Activated T-cell treated with anti-CD3 and anti-CD28 coated beads, Interleukin-2, amount 50 U/mL, for 72 hours (primary cell): Measurements from ENCODE around the gene SWAP70. TPM values are rescaled to one million over a fixed set of nuclear protein-coding genes. Genes with fewer than 3 reads are reported as not detected.

Source experiments
- ATAC-seq, 2 donors: fragments of 150-1000 bp; cut with Tn5 transposase; replicated peaks in 1 of 2; 2 replicates each; pipeline ENCODE4 v1.10.0; 2021; ENCODE audit warnings: moderate library complexity in 2 of 2, mild to moderate bottlenecking in 1 of 2
- DNase-seq, 2 donors: peaks; one replicate each; pipeline ENCODE4 v3.0.0; 2021 to 2022; ENCODE audit warnings: mixed read lengths in 1 of 2
- H3K27ac Mint-ChIP-seq: one replicate; pipeline ENCODE4 v1.8.0; 2022; ENCODE audit warnings: mild to moderate bottlenecking, moderate library complexity, mixed read lengths
- H3K27me3 Mint-ChIP-seq: one replicate; pipeline ENCODE4 v1.8.0; 2022; ENCODE audit warnings: low read depth, mixed read lengths
- H3K36me3 Mint-ChIP-seq, 2 donors: one replicate each; pipeline ENCODE4 v1.8.0; 2022; ENCODE audit warnings: mixed read lengths in 2 of 2, mild to moderate bottlenecking in 1 of 2; ENCODE audit not compliant: insufficient read depth in 2 of 2
- H3K4me1 Mint-ChIP-seq: one replicate; pipeline ENCODE4 v1.8.0; 2022; ENCODE audit warnings: low read depth, mixed read lengths
- H3K4me3 Mint-ChIP-seq, 2 donors: one replicate each; pipeline ENCODE4 v1.8.0; 2022; ENCODE audit warnings: mild to moderate bottlenecking in 2 of 2, mixed read lengths in 2 of 2, moderate library complexity in 2 of 2
- H3K9me3 Mint-ChIP-seq, 2 donors: one replicate each; pipeline ENCODE4 v1.8.0; 2022; ENCODE audit warnings: mixed read lengths in 2 of 2
- total RNA-seq, 2 donors: library from RNA; stranded (reverse); gene quantifications; one replicate each; pipeline ENCODE4 v1.2.3, GENCODE V29; 2022

The SWAP70 gene
- total RNA-seq, 2 donors from 2014 or later, result 7.7 to 12.4 TPM

- ATAC-seq (no peak), DNase-seq (no peak)
- Mint-ChIP-seq H3K27me3 (no peaks in the 10 kb centered on the region), H3K36me3 (peaks cover 0 to 3% of the 10 kb centered on the region in 2 donors), H3K4me3 (no peak overlapping the region), H3K4me1 (no peaks in the 10 kb centered on the region), H3K27ac (no peak overlapping the region), H3K9me3 (peaks cover 0 to 3% of the 10 kb centered on the region in 2 donors)
Measured at GRCh38 chr11:9629064-9629463, 34.8 kb upstream of the SWAP70 start.

- H3K4me1 Mint-ChIP-seq, result no peaks in the 10 kb centered on the region
- ATAC-seq (no peak), DNase-seq (no peak)
- peaks cover 0 to 3% of the 10 kb centered on the region in 2 donors for H3K9me3 Mint-ChIP-seq
- no peak overlapping the region for H3K4me3 Mint-ChIP-seq
- no peaks in the 10 kb centered on the region for H3K27me3 Mint-ChIP-seq
- H3K27ac Mint-ChIP-seq, result no peak overlapping the region
- peaks cover 0 to 3% of the 10 kb centered on the region in 2 donors for H3K36me3 Mint-ChIP-seq
Measured at GRCh38 chr11:9633679-9634078, 30.2 kb upstream of the SWAP70 start.

- H3K27ac Mint-ChIP-seq, result no peak overlapping the region
- DNase-seq, result no peak
- peaks cover 0 to 3% of the 10 kb centered on the region in 2 donors for H3K9me3 Mint-ChIP-seq
- no peak for ATAC-seq
- H3K4me1 Mint-ChIP-seq, result no peaks in the 10 kb centered on the region
- no peak overlapping the region for H3K4me3 Mint-ChIP-seq
- H3K27me3 Mint-ChIP-seq, result no peaks in the 10 kb centered on the region
- H3K36me3 Mint-ChIP-seq, result peaks cover 0 to 3% of the 10 kb centered on the region in 2 donors
Measured at GRCh38 chr11:9636691-9637090, 27.2 kb upstream of the SWAP70 start.

GRCh38 chr11:9639099-9639498 lies 24.8 kb upstream of the SWAP70 start:
- H3K27me3 Mint-ChIP-seq, result no peaks in the 10 kb centered on the region
- ATAC-seq (no peak), DNase-seq (no peak)
- no peaks in the 10 kb centered on the region for H3K4me1 Mint-ChIP-seq
- no peaks in the 10 kb centered on the region for H3K36me3 Mint-ChIP-seq
- H3K9me3 Mint-ChIP-seq, result no peaks in the 10 kb centered on the region
- no peak overlapping the region for H3K27ac Mint-ChIP-seq
- no peak overlapping the region for H3K4me3 Mint-ChIP-seq

GRCh38 chr11:9639985-9640384 lies 23.9 kb upstream of the SWAP70 start:
- Mint-ChIP-seq H3K27ac (no peak overlapping the region), H3K4me3 (no peak overlapping the region), H3K4me1 (no peaks in the 10 kb centered on the region), H3K9me3 (no peaks in the 10 kb centered on the region), H3K27me3 (no peaks in the 10 kb centered on the region), H3K36me3 (no peaks in the 10 kb centered on the region)
- ATAC-seq, result no peak
- no peak for DNase-seq

GRCh38 chr11:9642894-9643293 lies 21.0 kb upstream of the SWAP70 start:
- Mint-ChIP-seq H3K4me3 (no peak overlapping the region), H3K36me3 (no peaks in the 10 kb centered on the region), H3K9me3 (no peaks in the 10 kb centered on the region), H3K27me3 (no peaks in the 10 kb centered on the region), H3K27ac (no peak overlapping the region), H3K4me1 (no peaks in the 10 kb centered on the region)
- DNase-seq, result no peak
- no peak for ATAC-seq

- Mint-ChIP-seq H3K36me3 (no peaks in the 10 kb centered on the region), H3K4me1 (no peaks in the 10 kb centered on the region), H3K4me3 (no peak overlapping the region), H3K27me3 (peaks cover 7% of the 10 kb centered on the region), H3K9me3 (peaks cover 0 to 5% of the 10 kb centered on the region in 2 donors), H3K27ac (no peak overlapping the region)
- DNase-seq (no peak), ATAC-seq (no peak)
Measured at GRCh38 chr11:9643751-9644150, 20.1 kb upstream of the SWAP70 start.

- no peak for ATAC-seq
- no peak overlapping the region for H3K4me3 Mint-ChIP-seq
- H3K27me3 Mint-ChIP-seq, result peaks cover 9% of the 10 kb centered on the region
- H3K9me3 Mint-ChIP-seq, result peaks cover 0 to 5% of the 10 kb centered on the region in 2 donors
- no peaks in the 10 kb centered on the region for H3K36me3 Mint-ChIP-seq
- no peaks in the 10 kb centered on the region for H3K4me1 Mint-ChIP-seq
- no peak for DNase-seq
- no peak overlapping the region for H3K27ac Mint-ChIP-seq
Measured at GRCh38 chr11:9645881-9646280, 18.0 kb upstream of the SWAP70 start.

- no peak overlapping the region for H3K4me3 Mint-ChIP-seq
- no peak overlapping the region for H3K27ac Mint-ChIP-seq
Measured at GRCh38 chr11:9646324-9646723, 17.6 kb upstream of the SWAP70 start.

GRCh38 chr11:9651481-9651880 lies 12.4 kb upstream of the SWAP70 start:
- Mint-ChIP-seq H3K4me1 (no peaks in the 10 kb centered on the region), H3K36me3 (no peaks in the 10 kb centered on the region), H3K9me3 (peaks cover 0 to 7% of the 10 kb centered on the region in 2 donors), H3K27ac (no peak overlapping the region), H3K27me3 (peaks cover 9% of the 10 kb centered on the region), H3K4me3 (no peak overlapping the region)
- DNase-seq (no peak), ATAC-seq (no peak)

More at GRCh38 chr11:9646324-9646723, 17.6 kb upstream of the SWAP70 start:
- peaks cover 9% of the 10 kb centered on the region for H3K27me3 Mint-ChIP-seq
- H3K4me1 Mint-ChIP-seq, result no peaks in the 10 kb centered on the region
- H3K9me3 Mint-ChIP-seq, result peaks cover 0 to 5% of the 10 kb centered on the region in 2 donors
- no peak for DNase-seq
- no peaks in the 10 kb centered on the region for H3K36me3 Mint-ChIP-seq
- ATAC-seq, result no peak

- Mint-ChIP-seq H3K4me1 (no peaks in the 10 kb centered on the region), H3K4me3 (no peak overlapping the region), H3K27ac (no peak overlapping the region), H3K27me3 (peaks cover 9% of the 10 kb centered on the region), H3K36me3 (no peaks in the 10 kb centered on the region), H3K9me3 (peaks cover 0 to 7% of the 10 kb centered on the region in 2 donors)
- DNase-seq (no peak), ATAC-seq (no peak)
Measured at GRCh38 chr11:9651899-9652748, 11.8 kb upstream of the SWAP70 start.

- no peak for DNase-seq
- Mint-ChIP-seq H3K27me3 (peaks cover 6% of the 10 kb centered on the region), H3K4me3 (no peak overlapping the region), H3K9me3 (peaks cover 0 to 2% of the 10 kb centered on the region in 2 donors), H3K4me1 (no peaks in the 10 kb centered on the region), H3K36me3 (no peaks in the 10 kb centered on the region), H3K27ac (no peak overlapping the region)
- no peak for ATAC-seq
Measured at GRCh38 chr11:9653871-9654270, 10.0 kb upstream of the SWAP70 start.

GRCh38 chr11:9656864-9657263 lies 7.0 kb upstream of the SWAP70 start:
- Mint-ChIP-seq H3K4me3 (no peak overlapping the region), H3K4me1 (peaks cover 1% of the 10 kb centered on the region), H3K36me3 (no peaks in the 10 kb centered on the region), H3K27me3 (peaks cover 21% of the 10 kb centered on the region), H3K9me3 (peaks cover 0 to 2% of the 10 kb centered on the region in 2 donors), H3K27ac (no peak overlapping the region)
- ATAC-seq (no peak), DNase-seq (no peak)

GRCh38 chr11:9657531-9657930 lies 6.3 kb upstream of the SWAP70 start:
- Mint-ChIP-seq H3K4me1 (peaks cover 8% of the 10 kb centered on the region), H3K27me3 (peaks cover 27% of the 10 kb centered on the region), H3K27ac (no peak overlapping the region), H3K9me3 (peaks cover 0 to 2% of the 10 kb centered on the region in 2 donors), H3K36me3 (no peaks in the 10 kb centered on the region), H3K4me3 (no peak overlapping the region)
- DNase-seq (no peak), ATAC-seq (no peak)
